CD14-positive monocyte (primary cell): ENCODE data around the gene ZNF536. TPM values are rescaled to one million over a fixed set of nuclear protein-coding genes. Genes with fewer than 3 reads are reported as not detected.

Source experiments
- DNase-seq, 3 donors: peaks; one replicate each; pipeline ENCODE4 v3.0.0-alpha.2; 2011 to 2022
- H2AFZ ChIP-seq: 2 replicates; pipeline ENCODE4 v1.6.0; 2012; ENCODE audit warnings: mild to moderate bottlenecking, low read depth, low read length, inconsistent platforms; ENCODE audit not compliant: insufficient read depth, poor library complexity, severe bottlenecking
- H3K27ac ChIP-seq, 2 donors: 1 replicate in 1 of 2; 2 replicates in 1 of 2; pipeline ENCODE4 v1.5.1; 2012 to 2013; ENCODE audit warnings: low read length in 2 of 2, control low read depth in 1 of 2, inconsistent platforms in 1 of 2, low read depth in 1 of 2, mild to moderate bottlenecking in 1 of 2
- H3K27me3 ChIP-seq, 2 donors: one replicate each; pipeline versions ENCODE4 v1.6.0 to v1.6.1; 2011 to 2013; ENCODE audit warnings: low read length in 2 of 2; ENCODE audit not compliant: control insufficient read depth in 2 of 2, insufficient read depth in 2 of 2
- H3K36me3 ChIP-seq, 2 donors: replicated peaks in 1 of 2; 1 replicate in 1 of 2; 2 replicates in 1 of 2; pipeline versions ENCODE4 v1.5.1 to v1.6.1; 2012 to 2013; ENCODE audit warnings: low read length in 2 of 2, control low read depth in 1 of 2, inconsistent platforms in 1 of 2, mild to moderate bottlenecking in 1 of 2; ENCODE audit not compliant: insufficient read depth in 2 of 2, control insufficient read depth in 1 of 2
- H3K4me1 ChIP-seq, 2 donors: 1 replicate in 1 of 2; 2 replicates in 1 of 2; pipeline versions ENCODE4 v1.5.1 to v1.6.1; 2012 to 2013; ENCODE audit warnings: low read length in 2 of 2, control low read depth in 1 of 2, inconsistent platforms in 1 of 2, mild to moderate bottlenecking in 1 of 2, moderate library complexity in 1 of 2; ENCODE audit not compliant: insufficient read depth in 2 of 2, control insufficient read depth in 1 of 2
- H3K4me2 ChIP-seq: replicated peaks from 2 replicates; pipeline ENCODE3; 2012; ENCODE audit warnings: low read length, moderate library complexity, mild to moderate bottlenecking; ENCODE audit not compliant: poor library complexity, severe bottlenecking; ENCODE audit errors: extremely low read depth
- H3K4me3 ChIP-seq, 3 experiments: fragments of 200-600 bp in 1 of 3; sonication (generic) in 1 of 3; replicated peaks in 1 of 3; 1 replicate in 2 of 3; 2 replicates in 1 of 3; pipeline ENCODE4 v1.5.1; 2011 to 2013; ENCODE audit warnings: low read length in 3 of 3, mild to moderate bottlenecking in 3 of 3, control low read depth in 2 of 3, low read depth in 2 of 3, inconsistent platforms in 1 of 3, moderate library complexity in 1 of 3
- H3K79me2 ChIP-seq: 2 replicates; pipeline ENCODE4 v1.6.0; 2012; ENCODE audit warnings: mild to moderate bottlenecking, control low read depth, inconsistent platforms, low read length, moderate library complexity; ENCODE audit not compliant: insufficient read depth
- H3K9ac ChIP-seq: 2 replicates; pipeline ENCODE4 v1.6.0; 2017; ENCODE audit warnings: low read length, mild to moderate bottlenecking; ENCODE audit not compliant: insufficient read depth, poor library complexity, severe bottlenecking
- H3K9me3 ChIP-seq, 2 donors: replicated peaks in 1 of 2; 1 replicate in 1 of 2; 2 replicates in 1 of 2; pipeline versions ENCODE4 v1.5.1 to v1.6.1; 2012 to 2013; ENCODE audit warnings: low read length in 2 of 2, control low read depth in 1 of 2; ENCODE audit not compliant: control insufficient read depth in 1 of 2, insufficient read depth in 1 of 2
- H4K20me1 ChIP-seq: 2 replicates; pipeline ENCODE4 v1.6.0; 2012; ENCODE audit warnings: mild to moderate bottlenecking, low read length, control low read depth, moderate library complexity; ENCODE audit not compliant: insufficient read depth
- H3K27ac Mint-ChIP-seq, 7 donors: one replicate each; pipeline ENCODE4 v1.8.0; 2020; ENCODE audit warnings: mild to moderate bottlenecking in 7 of 7, mixed read lengths in 7 of 7, moderate library complexity in 6 of 7, inconsistent platforms in 2 of 7
- H3K27me3 Mint-ChIP-seq, 3 donors: one replicate each; pipeline ENCODE4 v1.8.0; 2021 to 2022; ENCODE audit warnings: low read depth in 3 of 3, mild to moderate bottlenecking in 3 of 3, mixed read lengths in 3 of 3, moderate library complexity in 3 of 3, inconsistent platforms in 1 of 3
- H3K36me3 Mint-ChIP-seq, 2 donors: one replicate each; pipeline ENCODE4 v1.8.0; 2020; ENCODE audit warnings: mixed read lengths in 2 of 2, inconsistent platforms in 1 of 2, mild to moderate bottlenecking in 1 of 2
- H3K4me1 Mint-ChIP-seq: one replicate; pipeline ENCODE4 v1.8.0; 2020; ENCODE audit warnings: mild to moderate bottlenecking, mixed read lengths
- H3K4me3 Mint-ChIP-seq, 2 donors: one replicate each; pipeline ENCODE4 v1.8.0; 2020; ENCODE audit warnings: mild to moderate bottlenecking in 2 of 2, mixed read lengths in 2 of 2, moderate library complexity in 1 of 2
- H3K9me3 Mint-ChIP-seq, 7 donors: one replicate each; pipeline ENCODE4 v1.8.0; 2020 to 2022; ENCODE audit warnings: mixed read lengths in 7 of 7, mild to moderate bottlenecking in 6 of 7, moderate library complexity in 6 of 7, inconsistent platforms in 2 of 7
- WGBS: methylation state at CpG from one replicate; pipeline ENCODE4 v1.1.5; 2013; ENCODE audit warnings: missing lambda C conversion rate; ENCODE audit not compliant: insufficient coverage; 5-methylcytosine and 5-hydroxymethylcytosine counted together
- intact Hi-C, 2 donors: fragments of 100-400 bp; cut with micrococcal nuclease; formaldehyde crosslinking; loops; one replicate each; pipeline versions ENCODE4 v1.15.0 to v1.15.1; 2023
- polyA plus RNA-seq, 3 donors: library from polyadenylated mRNA; depleted of rRNA in 1 of 3; unstranded in 2 of 3; stranded (reverse) in 1 of 3; fragments of 300-500 nt in 2 of 3; fragments of >200 nt in 1 of 3; fragmentation: Illumina TruSeq in 2 of 3; gene quantifications; 1 replicate in 2 of 3; 2 replicates in 1 of 3; pipeline ENCODE4 v1.2.3, GENCODE V29; 2012 to 2021
- TF ChIP-seq, protein P1 (sequence below): fragments of 200-600 bp; IDR thresholded peaks from one replicate; pipeline ENCODE4 v1.8.0; 2022; ENCODE audit warnings: antibody characterized with exemption, mild to moderate bottlenecking

Gene ZNF536
- polyA plus RNA-seq, 3 donors: not detected

DNA sequence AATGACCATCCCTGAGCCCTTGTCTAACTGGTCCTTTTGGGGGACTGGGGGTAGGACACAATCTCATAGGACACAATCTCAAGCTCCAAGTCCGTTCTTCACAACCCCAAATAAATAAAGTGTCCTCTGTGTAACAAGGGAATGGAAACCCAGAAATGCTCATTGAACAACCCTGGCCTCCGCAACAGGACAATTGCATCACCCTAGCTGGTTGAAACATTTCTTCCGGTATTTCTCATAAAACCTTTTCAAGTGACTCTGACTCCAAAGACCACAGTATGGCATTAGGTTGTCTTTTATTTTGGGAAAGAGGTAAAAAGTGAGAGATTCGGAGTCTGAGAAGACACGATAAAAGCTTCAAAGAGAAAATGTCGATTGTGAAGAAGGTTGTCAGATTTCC, 186.6 kb downstream of the ZNF536 start:
- no peak overlapping the region for H3K4me2 ChIP-seq
- H3K4me3 ChIP-seq: no peak overlapping the region
- no peak overlapping the region for H3K4me3 Mint-ChIP-seq
- peaks cover 0 to 6% (median 0%) of the 10 kb centered on the region in 7 donors for H3K9me3 Mint-ChIP-seq
- H3K9ac ChIP-seq: no peak overlapping the region
- TF ChIP-seq, protein P1, sequence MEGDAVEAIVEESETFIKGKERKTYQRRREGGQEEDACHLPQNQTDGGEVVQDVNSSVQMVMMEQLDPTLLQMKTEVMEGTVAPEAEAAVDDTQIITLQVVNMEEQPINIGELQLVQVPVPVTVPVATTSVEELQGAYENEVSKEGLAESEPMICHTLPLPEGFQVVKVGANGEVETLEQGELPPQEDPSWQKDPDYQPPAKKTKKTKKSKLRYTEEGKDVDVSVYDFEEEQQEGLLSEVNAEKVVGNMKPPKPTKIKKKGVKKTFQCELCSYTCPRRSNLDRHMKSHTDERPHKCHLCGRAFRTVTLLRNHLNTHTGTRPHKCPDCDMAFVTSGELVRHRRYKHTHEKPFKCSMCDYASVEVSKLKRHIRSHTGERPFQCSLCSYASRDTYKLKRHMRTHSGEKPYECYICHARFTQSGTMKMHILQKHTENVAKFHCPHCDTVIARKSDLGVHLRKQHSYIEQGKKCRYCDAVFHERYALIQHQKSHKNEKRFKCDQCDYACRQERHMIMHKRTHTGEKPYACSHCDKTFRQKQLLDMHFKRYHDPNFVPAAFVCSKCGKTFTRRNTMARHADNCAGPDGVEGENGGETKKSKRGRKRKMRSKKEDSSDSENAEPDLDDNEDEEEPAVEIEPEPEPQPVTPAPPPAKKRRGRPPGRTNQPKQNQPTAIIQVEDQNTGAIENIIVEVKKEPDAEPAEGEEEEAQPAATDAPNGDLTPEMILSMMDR: no peak
- H3K27me3 Mint-ChIP-seq: peaks cover 0 to 3% (median 3%) of the 10 kb centered on the region in 3 donors
- no peaks in the 10 kb centered on the region for H3K79me2 ChIP-seq
- H3K27me3 ChIP-seq: no peaks in the 10 kb centered on the region
- H4K20me1 ChIP-seq: no peaks in the 10 kb centered on the region
- no peaks in the 10 kb centered on the region for H3K36me3 Mint-ChIP-seq
- H3K27ac ChIP-seq: no peak overlapping the region
- no peaks in the 10 kb centered on the region for H3K4me1 ChIP-seq
- no peak overlapping the region for H3K27ac Mint-ChIP-seq
- no peak for DNase-seq
- H3K9me3 ChIP-seq: peaks cover 0 to 3% of the 10 kb centered on the region in 2 donors
- intact Hi-C loops: no loop called here
- 92% methylated on average over 3 of the region's 6 CpGs for WGBS
- H3K4me1 Mint-ChIP-seq: no peaks in the 10 kb centered on the region
- H2AFZ ChIP-seq: no peak overlapping the region
- H3K36me3 ChIP-seq: no peaks in the 10 kb centered on the region

DNA sequence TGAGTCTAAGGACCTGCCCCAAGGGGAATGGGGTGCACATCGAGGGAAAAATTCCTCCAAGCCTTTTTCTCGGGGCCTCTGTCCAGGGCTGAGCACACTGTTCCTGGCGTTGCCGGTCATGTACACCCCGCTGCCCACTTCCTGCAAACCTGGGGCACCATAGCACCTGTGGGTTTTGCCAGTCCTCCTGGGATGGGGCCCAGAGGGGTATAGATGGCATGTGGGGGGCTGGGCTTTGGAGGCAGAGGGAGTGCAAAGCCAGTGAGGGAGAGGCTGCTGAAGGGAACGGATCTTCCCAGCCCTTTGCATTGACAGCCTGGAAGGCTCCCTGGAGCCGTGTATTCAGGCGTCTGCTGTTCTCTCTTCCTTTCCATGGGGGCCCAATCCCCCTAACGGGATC, 187.3 kb downstream of the ZNF536 start:
- 91% methylated on average over 9 of the region's 9 CpGs for WGBS
- H3K9me3 ChIP-seq: peaks cover 0 to 3% of the 10 kb centered on the region in 2 donors
- no peak overlapping the region for H3K4me2 ChIP-seq
- intact Hi-C loops: no loop called here
- DNase-seq: no peak
- H3K9ac ChIP-seq: no peak overlapping the region
- H4K20me1 ChIP-seq: no peaks in the 10 kb centered on the region
- Mint-ChIP-seq H3K4me1 (no peaks in the 10 kb centered on the region), H3K4me3 (no peak overlapping the region), H3K27ac (no peak overlapping the region), H3K36me3 (no peaks in the 10 kb centered on the region), H3K27me3 (peaks cover 0 to 4% (median 3%) of the 10 kb centered on the region in 3 donors), H3K9me3 (peaks cover 0 to 6% (median 0%) of the 10 kb centered on the region in 7 donors)
- no peak overlapping the region for H3K27ac ChIP-seq
- H3K4me1 ChIP-seq: no peaks in the 10 kb centered on the region
- TF ChIP-seq, protein P1: no peak
- H3K27me3 ChIP-seq: no peaks in the 10 kb centered on the region
- H3K36me3 ChIP-seq: no peaks in the 10 kb centered on the region
- no peak overlapping the region for H2AFZ ChIP-seq
- no peaks in the 10 kb centered on the region for H3K79me2 ChIP-seq
- no peak overlapping the region for H3K4me3 ChIP-seq
